ENCODE data around the gene OLIG2.

OLIG2 gene

DNA sequence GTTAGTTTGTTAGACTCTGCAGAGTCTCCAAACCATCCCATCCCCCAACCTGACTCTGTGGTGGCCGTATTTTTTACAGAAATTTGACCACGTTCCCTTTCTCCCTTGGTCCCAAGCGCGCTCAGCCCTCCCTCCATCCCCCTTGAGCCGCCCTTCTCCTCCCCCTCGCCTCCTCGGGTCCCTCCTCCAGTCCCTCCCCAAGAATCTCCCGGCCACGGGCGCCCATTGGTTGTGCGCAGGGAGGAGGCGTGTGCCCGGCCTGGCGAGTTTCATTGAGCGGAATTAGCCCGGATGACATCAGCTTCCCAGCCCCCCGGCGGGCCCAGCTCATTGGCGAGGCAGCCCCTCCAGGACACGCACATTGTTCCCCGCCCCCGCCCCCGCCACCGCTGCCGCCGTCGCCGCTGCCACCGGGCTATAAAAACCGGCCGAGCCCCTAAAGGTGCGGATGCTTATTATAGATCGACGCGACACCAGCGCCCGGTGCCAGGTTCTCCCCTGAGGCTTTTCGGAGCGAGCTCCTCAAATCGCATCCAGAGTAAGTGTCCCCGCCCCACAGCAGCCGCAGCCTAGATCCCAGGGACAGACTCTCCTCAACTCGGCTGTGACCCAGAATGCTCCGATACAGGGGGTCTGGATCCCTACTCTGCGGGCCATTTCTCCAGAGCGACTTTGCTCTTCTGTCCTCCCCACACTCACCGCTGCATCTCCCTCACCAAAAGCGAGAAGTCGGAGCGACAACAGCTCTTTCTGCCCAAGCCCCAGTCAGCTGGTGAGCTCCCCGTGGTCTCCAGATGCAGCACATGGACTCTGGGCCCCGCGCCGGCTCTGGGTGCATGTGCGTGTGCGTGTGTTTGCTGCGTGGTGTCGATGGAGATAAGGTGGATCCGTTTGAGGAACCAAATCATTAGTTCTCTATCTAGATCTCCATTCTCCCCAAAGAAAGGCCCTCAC is at the start of gene OLIG2:
Gene OLIG2 (plus strand): TSS at position 447 of the 954 bp plus-strand sequence. CDS start 928 bp downstream, outside the sequence.
- DNase-seq (ENCODE audit: low read depth, low spot score) = no peak
- H3K4me3 ChIP-seq (ENCODE audit: low read depth, low read length) = no peak within 1 kb of the TSS
- in situ Hi-C loops (cut with HindIII; ENCODE audit: low sequenced_read_pairs) = no loop called here
- TF ChIP-seq CTCF (IDR thresholded peaks at IDR 0.05; ENCODE audit: low read depth, low read length) = no peak

GRCh38 chr21:32976791-32977190 is 48.9 kb upstream of the OLIG2 start:
- in situ Hi-C loops (cut with HindIII; ENCODE audit: low sequenced_read_pairs) = no loop called here
- H3K4me3 ChIP-seq (ENCODE audit: low read depth, low read length) = no peak overlapping the region
- no peak for DNase-seq (ENCODE audit: low read depth, low spot score)
- TF ChIP-seq CTCF (IDR thresholded peaks at IDR 0.05; ENCODE audit: low read depth, low read length) = no peak

GRCh38 chr21:32977216-32977615 is 48.5 kb upstream of the OLIG2 start:
- no peak for TF ChIP-seq CTCF (IDR thresholded peaks at IDR 0.05; ENCODE audit: low read depth, low read length)
- DNase-seq (ENCODE audit: low read depth, low spot score) = no peak
- in situ Hi-C loops (cut with HindIII; ENCODE audit: low sequenced_read_pairs) = no loop called here
- H3K4me3 ChIP-seq (ENCODE audit: low read depth, low read length) = no peak overlapping the region

DNA sequence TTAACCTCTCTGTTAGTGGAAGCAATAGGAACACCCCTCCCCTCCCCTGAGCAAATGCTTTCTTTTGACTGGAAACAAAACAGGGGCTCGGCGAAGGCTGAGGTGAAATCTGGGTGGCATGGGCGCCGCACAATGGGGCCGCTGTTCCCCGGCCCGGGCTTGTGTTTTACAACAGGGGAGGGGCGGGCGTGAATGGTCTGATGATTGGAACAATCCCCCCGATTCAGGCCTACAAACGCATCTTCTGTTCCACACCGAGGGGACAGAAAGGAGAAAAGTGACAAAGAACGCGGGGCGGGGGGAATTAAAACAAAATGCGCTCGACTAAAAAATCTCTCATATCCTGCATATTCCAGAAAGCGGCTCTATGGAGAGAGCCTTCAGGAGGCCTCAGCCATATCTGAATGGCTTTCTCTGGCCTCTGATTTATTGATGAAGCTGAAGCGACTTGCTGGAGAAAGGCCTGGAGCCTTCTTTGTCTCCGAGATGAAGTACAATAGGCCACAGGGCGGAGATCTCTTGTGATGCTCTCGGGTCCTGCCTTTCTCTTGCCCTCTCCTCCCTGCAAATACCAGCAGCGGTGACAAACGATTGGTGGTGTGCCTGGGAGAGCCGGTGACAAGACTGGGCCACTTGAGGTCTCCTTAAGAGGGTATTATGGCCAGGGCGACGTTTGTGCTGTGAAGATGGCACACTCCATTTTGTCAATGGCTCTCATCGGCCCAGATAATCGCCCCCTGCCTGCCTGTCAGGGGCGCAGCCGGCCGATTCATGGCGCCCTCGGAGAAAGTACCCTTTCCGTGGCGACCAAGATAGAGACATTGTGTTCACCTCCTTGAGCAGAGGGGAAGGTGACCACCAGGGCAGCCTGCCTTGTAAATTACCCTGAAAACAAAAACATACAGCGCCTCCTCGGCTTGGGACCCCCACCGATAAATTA is 47.1 kb upstream of the OLIG2 start:
- in situ Hi-C loops (cut with HindIII; ENCODE audit: low sequenced_read_pairs) = no loop called here
- H3K4me3 ChIP-seq (ENCODE audit: low read depth, low read length) = no peak overlapping the region
- TF ChIP-seq CTCF (IDR thresholded peaks at IDR 0.05; ENCODE audit: low read depth, low read length) = no peak
- no peak for DNase-seq (ENCODE audit: low read depth, low spot score)

GRCh38 chr21:32979598-32980268 is 46.0 kb upstream of the OLIG2 start:
- no peak for TF ChIP-seq CTCF (IDR thresholded peaks at IDR 0.05; ENCODE audit: low read depth, low read length)
- no peak overlapping the region for H3K4me3 ChIP-seq (ENCODE audit: low read depth, low read length)
- no peak for DNase-seq (ENCODE audit: low read depth, low spot score)
- in situ Hi-C loops (cut with HindIII; ENCODE audit: low sequenced_read_pairs) = no loop called here

- in situ Hi-C loops (cut with HindIII; ENCODE audit: low sequenced_read_pairs) = no loop called here
- TF ChIP-seq CTCF (IDR thresholded peaks at IDR 0.05; ENCODE audit: low read depth, low read length) = no peak
- H3K4me3 ChIP-seq (ENCODE audit: low read depth, low read length) = no peak overlapping the region
- DNase-seq (ENCODE audit: low read depth, low spot score) = no peak
Measured at GRCh38 chr21:32981096-32981495, 44.6 kb upstream of the OLIG2 start.
